HCT116 (cell line): ENCODE measurements around the gene CDH4.

Experiments used
- CTCF ChIP-seq, 3 experiments: fragments of 200-600 bp in 1 of 3; sonication (generic) in 1 of 3; IDR thresholded peaks in 2 of 3; conservative IDR thresholded peaks in 1 of 3; 2 replicates each; pipeline ENCODE4 v1.5.1; 2012 to 2017; ENCODE audit warnings: low read depth in 2 of 3, low read length in 2 of 3, antibody characterized with exemption in 1 of 3, borderline replicate concordance in 1 of 3, control low read depth in 1 of 3, mild to moderate bottlenecking in 1 of 3, mixed read lengths in 1 of 3, mixed run types in 1 of 3, moderate library complexity in 1 of 3; ENCODE audit not compliant: insufficient read depth in 1 of 3
- ELF1 ChIP-seq: IDR thresholded peaks from 2 replicates; pipeline ENCODE4 v1.6.1; 2012; ENCODE audit warnings: low read depth, borderline replicate concordance
- MAX ChIP-seq: IDR thresholded peaks from 2 replicates; pipeline ENCODE4 v1.6.1; 2012
- POLR2AphosphoS5 ChIP-seq: IDR thresholded peaks from 2 replicates; pipeline ENCODE4 v1.6.1; 2011; ENCODE audit warnings: mild to moderate bottlenecking, low read depth, low read length, moderate library complexity
- SRF ChIP-seq: IDR thresholded peaks from 2 replicates; pipeline ENCODE4 v1.6.1; 2012; ENCODE audit warnings: low read depth

DNA sequence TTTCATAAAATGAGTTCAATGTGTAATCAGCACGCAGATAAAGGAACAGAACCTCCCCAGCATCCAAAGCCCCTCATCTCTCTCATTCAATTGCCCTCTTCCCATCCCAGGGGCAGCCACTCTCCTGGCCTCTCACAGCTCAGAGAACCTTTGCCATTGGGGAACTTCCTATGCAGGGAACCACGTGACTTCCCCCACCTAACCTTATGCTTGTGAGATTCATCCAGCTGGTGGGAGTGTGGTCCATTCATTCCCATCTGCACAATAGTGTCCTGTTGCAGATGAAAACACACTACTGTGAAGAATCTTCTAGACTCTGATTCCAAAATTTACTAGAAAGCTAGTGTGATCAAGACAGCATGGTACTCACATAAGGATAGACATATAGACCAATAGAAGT is 299.3 kb downstream of the CDH4 start:
- TF ChIP-seq ELF1 (no peak), CTCF (IDR thresholded peaks at IDR 0.05 in 2 of 3, conservative IDR thresholded peaks at IDR 0.05 in 1 of 3; ENCODE audit: borderline replicate concordance in 1 of 3, insufficient read depth in 1 of 3, low read depth in 2 of 3, low read length in 2 of 3) (no peak), MAX (no peak), POLR2AphosphoS5 (no peak), SRF (no peak)
